OCI-LY1 (cell line): ENCODE data around the gene BCL2.

ENCODE experiments used
- CTCF ChIP-seq: fragments of 200-600 bp; sonication (generic), shearing (Covaris generic); IDR thresholded peaks from 2 replicates; pipeline ENCODE4 v1.5.1; 2017; ENCODE audit warnings: mild to moderate bottlenecking, antibody characterized with exemption, low read length, moderate library complexity, mixed read lengths
- EZH2 ChIP-seq: fragments of 200-600 bp; sonication (generic), shearing (Covaris generic); IDR thresholded peaks from 2 replicates; pipeline ENCODE4 v1.8.0; 2017; ENCODE audit warnings: borderline replicate concordance, mixed run types, mild to moderate bottlenecking, antibody characterized with exemption, low read length, moderate library complexity, mixed read lengths

GRCh38 chr18:63366213-63367052 is 46.9 kb upstream of the BCL2 start:
- TF ChIP-seq CTCF: peak; percentile 3; the same call in 1 of the 2 replicates
- no peak for TF ChIP-seq EZH2
